Astrocyte of the cerebellum (primary cell): Measurements from ENCODE around the gene UBA6.

Experiments
- DNase-seq: peaks from one replicate; pipeline ENCODE4 v3.0.0-alpha.2; 2011; ENCODE audit warnings: low read depth
- H3K4me3 ChIP-seq: 2 replicates; pipeline ENCODE4 v1.5.1; 2011; ENCODE audit warnings: mild to moderate bottlenecking, low read depth, low read length, moderate library complexity
- in situ Hi-C: cut with HindIII; loops from 2 replicates; pipeline ENCODE4 v1.10.0; 2017; ENCODE audit warnings: low sequenced_read_pairs
- TF ChIP-seq, protein P1 (sequence below): IDR thresholded peaks from 2 replicates; pipeline ENCODE4 v1.5.1; 2012; ENCODE audit warnings: low read length, low read depth, moderate library complexity, mild to moderate bottlenecking; ENCODE audit errors: missing control alignments

UBA6 gene

DNA sequence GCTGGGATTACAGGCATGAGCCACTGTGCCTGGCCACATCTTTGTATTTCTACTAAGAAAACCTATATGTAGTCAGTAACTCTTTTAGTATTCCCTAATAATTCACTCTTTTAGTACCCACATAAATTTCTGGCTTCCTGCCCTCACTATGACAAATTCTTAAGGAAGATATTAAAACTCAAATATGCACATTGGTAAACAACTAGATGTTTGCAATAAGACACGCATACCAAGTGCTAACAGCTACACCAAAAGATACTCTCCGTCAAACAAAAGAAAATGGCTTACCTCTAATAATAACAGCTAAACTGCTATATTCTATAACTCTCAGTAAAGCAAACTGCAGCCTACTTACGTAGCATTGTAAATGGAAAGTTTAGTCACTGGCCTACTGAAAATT, 6.3 kb downstream of the UBA6 start:
- TF ChIP-seq, protein P1, sequence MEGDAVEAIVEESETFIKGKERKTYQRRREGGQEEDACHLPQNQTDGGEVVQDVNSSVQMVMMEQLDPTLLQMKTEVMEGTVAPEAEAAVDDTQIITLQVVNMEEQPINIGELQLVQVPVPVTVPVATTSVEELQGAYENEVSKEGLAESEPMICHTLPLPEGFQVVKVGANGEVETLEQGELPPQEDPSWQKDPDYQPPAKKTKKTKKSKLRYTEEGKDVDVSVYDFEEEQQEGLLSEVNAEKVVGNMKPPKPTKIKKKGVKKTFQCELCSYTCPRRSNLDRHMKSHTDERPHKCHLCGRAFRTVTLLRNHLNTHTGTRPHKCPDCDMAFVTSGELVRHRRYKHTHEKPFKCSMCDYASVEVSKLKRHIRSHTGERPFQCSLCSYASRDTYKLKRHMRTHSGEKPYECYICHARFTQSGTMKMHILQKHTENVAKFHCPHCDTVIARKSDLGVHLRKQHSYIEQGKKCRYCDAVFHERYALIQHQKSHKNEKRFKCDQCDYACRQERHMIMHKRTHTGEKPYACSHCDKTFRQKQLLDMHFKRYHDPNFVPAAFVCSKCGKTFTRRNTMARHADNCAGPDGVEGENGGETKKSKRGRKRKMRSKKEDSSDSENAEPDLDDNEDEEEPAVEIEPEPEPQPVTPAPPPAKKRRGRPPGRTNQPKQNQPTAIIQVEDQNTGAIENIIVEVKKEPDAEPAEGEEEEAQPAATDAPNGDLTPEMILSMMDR = no peak
- DNase-seq = no peak
- in situ Hi-C loops = no loop called here
- no peak overlapping the region for H3K4me3 ChIP-seq

DNA sequence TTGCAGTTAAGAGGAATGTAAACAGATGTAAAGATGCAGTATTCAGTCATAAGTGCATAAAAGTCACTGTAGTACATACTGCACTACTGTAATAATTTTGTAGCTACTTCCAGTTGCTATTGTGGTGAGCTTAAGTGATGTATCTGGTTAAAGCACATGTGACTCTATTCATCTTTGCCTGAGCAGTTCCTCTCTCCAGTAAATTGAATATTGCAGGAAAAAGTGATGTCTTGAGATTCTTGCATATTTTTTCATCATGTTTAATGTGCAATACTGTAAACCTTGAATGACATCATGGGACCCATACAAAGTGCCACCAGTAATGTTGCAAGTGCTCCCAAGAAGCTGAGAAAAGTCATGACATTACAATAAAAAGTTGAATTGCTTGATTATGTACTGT, 9.6 kb downstream of the UBA6 start:
- in situ Hi-C loops = no loop called here
- DNase-seq = no peak
- TF ChIP-seq, protein P1 = no peak
- no peak overlapping the region for H3K4me3 ChIP-seq

DNA sequence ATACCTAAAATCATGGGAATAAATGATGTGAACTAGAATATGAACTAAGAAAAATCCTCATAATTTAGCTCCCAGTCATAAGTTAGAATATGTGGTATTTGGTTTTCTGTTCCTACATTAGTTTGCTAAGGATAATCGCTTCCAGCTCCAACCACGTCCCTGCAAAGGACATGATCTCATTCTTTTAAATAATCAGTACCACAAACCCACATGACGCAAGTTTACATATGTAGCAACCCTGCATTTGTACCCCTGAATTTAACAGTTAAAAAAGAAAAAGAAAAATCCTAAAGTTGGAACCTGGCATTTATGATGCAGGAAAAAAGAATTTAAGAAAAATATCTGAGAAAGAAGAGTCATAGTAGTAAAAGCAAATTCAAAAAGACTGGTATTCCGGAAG, 13.3 kb downstream of the UBA6 start:
- no peak for DNase-seq
- H3K4me3 ChIP-seq = no peak overlapping the region
- in situ Hi-C loops = no loop called here
- TF ChIP-seq, protein P1 = no peak

DNA sequence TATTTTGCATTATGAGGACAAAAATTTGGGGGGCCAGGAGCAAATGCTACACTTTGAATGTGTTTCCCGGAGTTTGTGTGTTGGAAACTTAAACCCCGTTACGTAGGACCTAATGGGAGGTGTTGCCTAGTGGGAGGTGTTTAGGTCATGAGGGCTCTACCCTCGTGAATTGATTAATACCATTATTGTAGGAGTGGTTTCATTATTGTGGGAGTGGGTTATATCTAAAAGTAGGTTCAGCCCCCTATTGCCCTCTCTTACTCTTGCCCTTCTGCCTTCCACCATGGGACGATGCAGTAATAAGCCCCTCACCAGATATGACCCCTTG, 15.5 kb downstream of the UBA6 start:
- no peak overlapping the region for H3K4me3 ChIP-seq
- no peak for DNase-seq
- TF ChIP-seq, protein P1 = no peak
- in situ Hi-C loops = no loop called here

DNA sequence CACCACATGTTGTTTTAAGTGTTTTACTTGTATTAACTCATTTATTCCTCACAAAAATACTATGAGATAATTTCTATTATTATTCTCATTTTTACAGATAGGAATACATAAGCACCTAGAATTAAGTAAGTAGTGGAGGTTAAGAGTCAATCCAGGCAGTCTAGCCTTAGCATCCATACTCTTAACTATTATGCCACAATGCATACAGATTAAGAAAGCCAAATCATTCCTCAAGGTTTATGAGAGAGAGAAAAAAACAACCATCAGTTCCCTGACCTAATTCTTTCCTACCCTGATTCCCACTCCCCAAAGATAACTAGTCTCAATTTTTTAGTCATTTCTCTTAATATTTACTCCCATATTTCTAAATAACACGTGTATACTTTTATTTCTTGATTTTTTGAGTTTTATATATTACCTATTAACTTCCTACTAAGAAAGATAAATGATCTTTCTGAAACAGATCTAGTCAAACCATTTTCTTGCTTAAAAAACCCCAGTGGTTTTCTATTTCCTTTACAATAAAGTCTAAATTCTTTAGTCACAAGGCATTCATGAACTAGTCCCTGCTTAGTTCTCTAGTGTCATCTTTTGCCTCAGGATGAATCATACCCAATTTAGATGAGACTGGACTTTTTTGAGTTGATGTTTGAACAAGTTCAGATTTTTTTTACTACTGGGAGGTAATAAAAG, 16.0 kb downstream of the UBA6 start:
- in situ Hi-C loops = no loop called here
- TF ChIP-seq, protein P1 = no peak
- no peak overlapping the region for H3K4me3 ChIP-seq
- no peak for DNase-seq

DNA sequence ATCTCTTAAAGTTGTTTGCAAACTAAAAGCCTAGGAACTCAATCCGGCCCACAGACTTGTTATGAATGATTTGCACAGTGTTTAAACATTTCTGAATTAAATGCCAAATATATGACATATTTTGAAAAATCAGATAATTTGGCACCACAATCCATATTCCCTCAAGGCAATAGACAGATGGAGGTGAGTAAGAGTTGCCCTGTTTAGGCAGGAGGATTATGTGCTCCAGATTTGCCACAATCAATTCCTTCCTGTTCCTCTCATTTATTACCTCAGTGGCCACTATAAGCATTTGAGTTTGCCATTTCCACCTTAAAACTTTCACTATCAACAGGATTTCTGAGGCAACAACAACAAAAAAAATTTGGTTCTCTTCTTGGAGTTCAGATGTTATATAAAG, 18.7 kb downstream of the UBA6 start:
- DNase-seq = no peak

More for the DNA sequence above, 18.7 kb downstream of the UBA6 start:
- TF ChIP-seq, protein P1 = no peak
- in situ Hi-C loops = no loop called here
- H3K4me3 ChIP-seq = no peak overlapping the region
